GM18951 (cell line): ENCODE data around the gene DYRK2.

Experiments used
- POLR2A ChIP-seq: IDR thresholded peaks from 4 replicates; pipeline ENCODE4 v1.6.1; 2011; ENCODE audit warnings: mild to moderate bottlenecking; ENCODE audit not compliant: insufficient read length, insufficient read depth; ENCODE audit errors: extremely low read depth
- in situ Hi-C: fragments of 300-500 bp; cut with MboI; formaldehyde crosslinking; loops from one replicate; pipeline ENCODE4 v1.12.0; 2022; ENCODE audit warnings: low sequenced_read_pairs, mixed read lengths, inconsistent platforms; ENCODE audit not compliant: unreplicated experiment

Gene DYRK2

DNA sequence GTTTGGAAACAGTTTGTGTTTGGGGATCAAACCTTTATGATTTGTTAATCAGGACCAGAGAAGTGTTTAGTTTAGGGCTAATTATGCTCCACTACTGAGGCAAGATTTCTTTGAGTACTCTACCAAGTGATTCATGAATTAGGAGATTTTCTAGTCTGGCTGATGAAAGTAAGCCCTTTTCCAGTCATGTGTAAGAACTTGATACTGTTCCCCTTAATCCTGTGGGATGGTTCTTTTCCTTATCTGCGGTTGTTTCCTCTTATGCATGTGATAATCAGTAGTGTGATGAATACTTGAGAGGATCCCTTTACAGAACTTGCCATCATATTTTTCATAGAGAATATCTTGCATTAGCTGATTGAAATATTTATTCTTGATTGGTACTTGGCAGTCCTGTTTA is 42.1 kb downstream of the DYRK2 start:
- in situ Hi-C loops = no loop called here

DNA sequence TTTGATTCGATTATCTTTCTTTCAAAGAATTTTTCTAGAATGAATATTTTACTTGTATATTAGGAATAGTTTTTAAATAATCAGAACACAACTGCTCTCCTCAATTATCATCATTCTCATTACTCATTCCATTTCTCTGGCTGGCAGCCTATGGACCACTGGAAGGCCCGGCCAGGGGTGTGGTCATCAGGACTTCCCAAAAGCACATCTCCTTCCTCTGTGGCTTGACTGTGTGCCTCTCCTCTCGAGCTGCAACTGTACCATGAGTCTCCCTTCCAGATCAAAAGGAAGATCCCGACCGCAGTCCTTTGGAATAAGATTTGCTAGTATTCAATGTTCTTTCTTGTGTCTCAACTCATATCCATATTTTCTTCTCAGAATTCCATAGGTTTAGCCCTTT is 42.7 kb downstream of the DYRK2 start:
- in situ Hi-C loops = no loop called here
- no peak for TF ChIP-seq POLR2A

More for the DNA sequence above, 42.1 kb downstream of the DYRK2 start:
- no peak for TF ChIP-seq POLR2A

DNA sequence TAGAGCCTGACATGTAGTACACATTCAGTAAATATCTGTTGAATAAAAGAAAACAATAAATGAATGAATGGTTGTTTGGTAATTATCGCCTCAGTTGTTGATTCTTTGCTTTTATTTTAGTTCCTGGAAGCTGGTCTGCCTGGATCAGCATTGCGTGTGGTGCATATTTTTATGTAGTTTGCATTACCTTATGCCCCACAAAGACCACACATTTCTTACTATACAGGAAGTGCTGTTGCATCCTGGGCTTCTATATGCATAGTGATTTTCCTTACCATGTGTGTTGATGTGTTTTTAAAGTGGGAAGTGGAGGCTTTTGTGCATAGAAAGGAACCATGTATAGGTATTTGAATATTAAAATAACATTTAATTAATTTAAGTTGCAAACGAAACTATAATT is 43.6 kb downstream of the DYRK2 start:
- in situ Hi-C loops = no loop called here
- TF ChIP-seq POLR2A = no peak

DNA sequence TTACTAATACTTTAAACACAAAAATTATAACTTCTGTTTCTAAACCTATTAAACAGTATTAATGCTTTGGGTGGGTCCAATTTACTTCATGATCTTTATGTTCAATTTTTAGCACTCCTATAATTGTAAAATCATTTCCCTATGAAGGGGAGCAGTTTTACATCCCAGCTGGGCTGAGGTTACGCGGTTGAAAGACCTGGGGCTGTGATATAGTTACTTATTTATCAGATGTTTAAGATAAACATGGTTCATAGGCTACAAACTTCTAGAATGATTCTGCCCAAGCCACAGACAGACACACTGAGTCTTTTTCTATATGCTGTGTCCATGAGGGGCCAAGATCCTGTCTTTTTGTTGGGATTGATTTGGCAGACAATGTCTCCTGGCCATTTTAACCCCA is 44.4 kb downstream of the DYRK2 start:
- TF ChIP-seq POLR2A = no peak
- in situ Hi-C loops = no loop called here

DNA sequence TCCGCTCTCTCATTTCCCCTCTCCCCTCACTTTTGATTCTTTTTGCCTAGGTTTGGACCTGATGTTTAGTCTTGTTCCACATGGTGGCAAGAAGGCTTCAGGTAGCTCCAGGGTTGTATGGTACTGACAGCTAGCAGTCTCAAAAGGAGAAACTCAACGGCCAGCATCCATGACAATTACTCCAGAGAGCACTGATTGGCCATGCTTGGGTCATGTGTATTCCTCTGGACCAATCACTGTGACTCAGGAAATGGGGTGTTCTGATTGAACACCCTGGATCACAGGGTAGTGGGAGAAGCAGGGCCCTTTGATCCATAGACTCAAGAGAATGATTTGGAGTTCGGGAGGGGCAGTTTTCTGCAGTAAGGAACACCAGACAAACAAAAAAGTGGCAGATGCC is 45.3 kb downstream of the DYRK2 start:
- TF ChIP-seq POLR2A = no peak
- in situ Hi-C loops = no loop called here

DNA sequence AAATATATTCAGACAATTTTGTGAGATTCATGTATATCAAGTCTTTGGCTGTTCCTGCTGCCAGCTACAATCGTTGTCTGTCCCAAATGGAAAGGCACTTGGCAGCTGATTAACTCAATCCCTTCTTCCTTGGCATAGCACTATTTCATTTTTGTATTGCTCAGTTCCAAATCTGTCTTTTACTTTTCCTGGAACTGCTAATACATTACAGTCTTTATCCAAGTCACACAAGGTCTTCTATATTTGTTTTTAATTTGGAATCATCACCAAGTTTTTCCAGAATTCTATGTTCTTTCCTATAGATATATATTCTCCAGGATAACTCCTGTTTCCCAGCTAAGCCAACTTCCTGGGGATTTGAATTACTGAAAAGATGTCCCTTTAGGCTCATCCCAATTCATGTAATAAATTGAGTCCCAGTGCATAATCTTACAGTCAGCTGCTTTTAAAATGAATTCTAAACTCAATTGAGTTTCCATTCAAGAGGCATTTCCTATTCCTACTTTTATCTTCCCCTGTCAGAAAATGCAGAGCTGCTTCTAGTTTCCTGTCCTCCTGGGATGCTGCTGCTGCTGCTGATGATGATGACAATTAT is 45.9 kb downstream of the DYRK2 start:
- TF ChIP-seq POLR2A = no peak
- in situ Hi-C loops = no loop called here

DNA sequence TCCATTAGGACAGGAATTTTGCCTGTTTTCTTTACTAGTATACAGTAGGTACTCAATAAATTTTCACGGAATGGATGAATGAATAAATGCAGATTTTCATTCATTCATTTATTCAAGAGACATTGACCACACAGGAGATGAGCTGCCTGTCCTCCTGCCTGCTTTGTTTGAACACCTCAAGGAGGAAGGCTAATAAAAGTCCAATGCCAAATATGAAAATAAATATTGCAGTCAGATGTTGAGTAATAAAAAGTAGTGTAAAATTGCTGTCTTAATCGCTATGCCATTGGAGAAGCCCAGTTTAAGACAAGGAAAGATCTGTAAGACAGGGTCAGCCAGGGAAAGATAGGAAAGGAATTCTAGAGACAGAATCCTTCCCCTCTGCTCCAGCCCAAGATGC is 47.4 kb downstream of the DYRK2 start:
- TF ChIP-seq POLR2A = no peak
- in situ Hi-C loops = no loop called here

DNA sequence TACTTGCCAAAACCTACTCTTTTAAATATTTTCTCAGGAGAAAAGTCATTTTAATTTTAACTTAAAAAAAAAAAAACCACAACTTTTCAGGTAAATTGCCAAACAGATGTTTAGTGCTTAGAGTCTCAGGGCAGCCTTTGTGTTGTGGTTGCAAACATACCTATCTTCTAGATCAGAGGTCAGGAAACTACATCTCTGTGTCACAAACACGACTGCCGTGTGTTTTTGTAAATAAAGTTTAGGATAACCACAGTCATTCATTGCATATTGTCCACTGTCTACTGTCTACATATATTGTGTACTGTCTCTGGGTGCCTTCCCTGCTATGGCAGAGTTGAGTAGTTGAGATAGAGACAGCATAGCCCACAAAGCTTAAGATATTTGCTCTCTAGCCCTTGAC is 48.9 kb downstream of the DYRK2 start:
- in situ Hi-C loops = no loop called here
- TF ChIP-seq POLR2A = no peak

DNA sequence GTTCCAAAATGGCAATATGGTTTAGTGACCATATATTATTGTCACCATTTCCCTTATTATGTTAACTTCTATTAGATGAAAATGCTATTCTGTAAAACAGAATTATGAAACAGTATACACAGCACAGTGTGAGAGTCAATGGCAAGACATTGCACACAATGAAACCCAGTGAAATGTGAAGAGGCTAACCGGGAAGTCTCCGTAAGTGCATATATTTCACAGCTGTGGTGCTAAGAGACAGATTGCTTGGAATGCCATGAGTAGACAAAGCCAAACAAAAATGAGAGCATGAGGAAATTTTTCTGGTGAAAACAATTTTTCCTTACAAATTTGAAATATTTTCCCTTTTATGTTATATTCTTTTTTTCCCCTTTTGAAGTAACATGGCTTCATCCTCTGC is 49.4 kb downstream of the DYRK2 start:
- in situ Hi-C loops = no loop called here
- no peak for TF ChIP-seq POLR2A

DNA sequence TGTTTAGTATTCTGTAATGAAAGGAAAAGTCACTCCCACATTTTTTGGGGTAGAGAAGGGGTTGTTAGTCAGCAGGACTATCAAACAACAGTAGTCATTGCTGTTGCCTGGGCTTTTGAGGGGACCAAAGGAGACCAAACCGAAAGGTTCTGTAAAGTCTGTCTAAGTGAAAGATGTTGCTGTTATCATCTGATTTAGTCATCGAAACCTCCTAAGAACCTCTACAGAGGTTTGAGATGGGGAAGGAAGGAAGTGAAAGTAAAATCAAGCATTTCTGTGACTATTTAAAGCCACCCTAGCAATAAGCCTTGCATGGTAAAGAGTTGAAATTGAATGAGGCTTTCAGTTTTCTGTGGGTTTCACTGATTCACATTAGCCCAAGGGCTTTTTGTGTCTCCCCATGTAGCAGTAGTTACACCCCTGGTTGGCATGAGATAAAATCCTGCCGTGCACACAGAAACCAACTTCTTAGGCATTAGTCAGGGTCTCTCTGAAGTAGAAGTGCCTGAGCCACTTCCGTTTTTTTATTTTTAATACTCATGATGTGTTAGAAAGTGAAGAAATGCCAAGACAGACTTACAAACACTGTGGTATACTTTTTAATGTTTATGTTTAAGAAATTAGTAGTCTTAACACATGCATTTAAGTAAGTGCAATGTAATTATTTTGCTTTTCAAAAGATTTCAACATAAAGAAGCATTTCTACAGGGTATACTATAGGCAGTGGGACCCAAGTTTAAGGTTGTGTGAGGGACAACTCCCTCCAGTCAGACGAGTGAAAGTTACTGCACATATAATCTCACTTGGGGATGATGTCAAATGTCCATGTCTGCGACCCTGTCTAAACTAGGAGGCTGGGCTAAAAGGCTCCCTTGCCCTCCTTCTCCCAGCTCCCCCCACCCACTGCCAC is 50.4 kb downstream of the DYRK2 start:
- TF ChIP-seq POLR2A = no peak
- in situ Hi-C loops = no loop called here

DNA sequence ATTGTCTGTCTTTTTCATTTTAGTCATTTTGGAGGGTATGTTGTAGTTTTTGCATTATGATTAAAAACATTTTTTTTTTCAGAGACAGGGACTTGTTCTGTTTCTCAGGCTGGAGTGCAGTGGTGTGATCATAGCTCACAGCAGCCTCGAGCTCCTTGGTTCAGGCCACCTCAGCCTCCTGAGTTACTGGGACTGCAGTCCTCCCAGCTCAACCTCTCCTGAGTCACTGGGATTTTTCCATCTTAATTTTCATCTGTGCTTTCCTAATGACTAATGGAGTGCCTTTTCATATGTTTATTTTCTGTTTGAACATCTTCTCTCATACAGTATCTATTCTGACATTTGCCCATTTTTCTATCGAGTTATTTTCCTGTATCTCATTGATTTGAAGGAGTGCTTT is 52.6 kb downstream of the DYRK2 start:
- in situ Hi-C loops = no loop called here
- no peak for TF ChIP-seq POLR2A

DNA sequence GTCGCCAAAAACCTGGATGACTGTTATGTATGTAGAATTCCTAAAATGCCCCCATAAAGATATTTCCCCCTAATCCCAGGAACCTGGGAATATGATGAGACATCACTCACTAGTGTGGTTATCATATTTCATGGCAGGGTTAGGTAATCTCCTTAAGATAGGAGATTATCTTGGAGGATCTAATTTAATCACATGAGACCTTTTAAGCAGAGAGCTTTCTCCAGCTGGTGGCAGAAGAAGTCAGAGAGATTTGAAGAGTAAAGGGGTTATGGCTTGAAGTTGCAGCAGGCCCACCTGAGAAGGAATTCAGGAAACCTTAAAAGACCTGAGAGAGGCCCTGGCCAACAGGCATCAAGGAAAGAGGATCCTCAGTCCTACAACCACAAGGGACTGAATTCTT is 53.6 kb downstream of the DYRK2 start:
- in situ Hi-C loops = no loop called here
- no peak for TF ChIP-seq POLR2A

DNA sequence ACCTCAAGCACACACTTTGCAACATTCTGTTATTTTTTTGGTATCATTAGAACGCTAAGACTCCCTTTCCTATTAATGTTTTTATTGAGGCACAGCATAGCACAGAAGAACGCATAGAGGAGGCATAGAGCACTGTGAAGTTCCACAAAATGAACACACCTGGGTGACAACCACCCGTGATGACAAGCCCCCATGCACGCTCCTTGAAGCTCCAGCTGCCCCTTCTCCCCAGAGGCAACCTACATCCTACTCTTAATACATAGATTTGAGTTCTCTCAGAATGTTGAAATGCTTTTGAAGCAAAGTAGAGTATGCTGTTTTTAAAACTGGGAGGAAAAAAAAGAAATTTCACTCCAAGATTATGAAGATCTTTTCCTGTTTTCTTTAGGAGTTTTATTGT is 55.5 kb downstream of the DYRK2 start:
- in situ Hi-C loops = no loop called here

More for the DNA sequence above, 55.5 kb downstream of the DYRK2 start:
- no peak for TF ChIP-seq POLR2A
